ENCODE results near the gene RBMS2.

RBMS2 gene

DNA sequence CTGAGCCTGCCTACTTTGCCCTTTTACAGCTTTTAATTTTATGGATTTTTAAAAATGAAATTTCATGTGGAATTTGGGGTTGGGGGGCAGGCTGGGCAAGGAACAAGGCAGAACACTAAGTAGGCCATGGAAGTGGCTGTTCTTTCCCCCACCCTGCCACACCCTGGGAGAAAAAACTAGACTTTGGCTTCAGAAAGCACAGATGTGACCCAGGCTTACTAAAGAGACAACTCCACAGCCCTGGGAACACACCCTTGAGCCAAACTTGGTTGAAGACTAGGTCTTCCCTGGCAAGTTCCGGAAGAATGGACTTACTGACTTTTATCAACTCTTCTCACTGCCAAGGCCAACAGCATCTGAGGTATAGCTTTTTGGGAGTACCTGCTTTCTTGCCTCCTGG is 68.2 kb downstream of the RBMS2 start:
- FAIRE-seq: no peak

DNA sequence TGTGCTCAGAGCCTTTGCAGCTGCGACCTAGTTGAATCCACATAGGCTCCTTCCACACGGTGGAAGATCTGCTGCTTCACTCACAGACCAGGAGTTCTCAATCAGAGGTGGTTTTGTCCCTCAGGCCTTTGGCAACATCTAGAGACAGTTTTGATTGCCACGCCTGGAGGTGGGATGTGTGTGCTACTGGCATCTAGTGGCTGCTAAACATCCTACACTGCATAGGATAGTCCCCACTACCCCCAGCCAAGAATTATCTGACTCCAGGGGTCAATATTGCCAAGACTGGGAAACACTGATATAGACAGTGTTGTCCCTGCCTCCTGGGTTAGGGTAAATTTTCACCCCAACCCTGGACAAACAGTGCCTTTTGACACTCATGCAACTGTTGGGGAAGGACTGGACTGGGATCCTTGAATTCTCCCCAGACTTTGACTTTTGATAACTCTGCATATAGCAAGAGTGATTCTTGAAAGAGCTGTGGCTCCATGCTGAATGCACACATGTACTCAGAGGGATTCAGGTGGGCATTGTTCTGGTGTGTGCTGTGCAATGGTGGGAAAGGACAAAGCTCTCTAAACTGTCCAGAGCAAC is 68.7 kb downstream of the RBMS2 start:
- no peak for FAIRE-seq

GRCh38 chr12:56591126-56591525 is 69.5 kb downstream of the RBMS2 start:
- FAIRE-seq: no peak

DNA sequence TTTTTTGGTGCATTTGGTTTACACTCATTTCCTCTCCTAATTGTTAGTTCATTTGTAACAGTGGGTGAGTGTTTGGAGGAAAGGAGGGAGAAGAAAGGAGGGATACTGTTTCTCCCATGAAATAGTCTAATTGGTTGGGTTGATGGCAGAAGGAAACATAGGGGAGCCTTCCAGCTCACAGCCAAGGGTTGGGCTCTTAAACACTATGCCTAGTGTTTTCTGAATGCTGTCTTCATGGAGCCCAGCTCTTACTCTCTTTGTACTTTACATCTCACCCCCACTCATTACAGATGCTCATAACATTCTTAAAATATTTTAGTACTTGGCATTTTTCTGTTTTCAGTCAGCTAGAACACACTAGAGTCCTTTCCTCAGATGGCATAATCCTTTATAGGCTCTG is 70.3 kb downstream of the RBMS2 start:
- FAIRE-seq: no peak

- FAIRE-seq: no peak
These were observed 72.4 kb downstream of the RBMS2 start for GRCh38 chr12:56593909-56594621.

DNA sequence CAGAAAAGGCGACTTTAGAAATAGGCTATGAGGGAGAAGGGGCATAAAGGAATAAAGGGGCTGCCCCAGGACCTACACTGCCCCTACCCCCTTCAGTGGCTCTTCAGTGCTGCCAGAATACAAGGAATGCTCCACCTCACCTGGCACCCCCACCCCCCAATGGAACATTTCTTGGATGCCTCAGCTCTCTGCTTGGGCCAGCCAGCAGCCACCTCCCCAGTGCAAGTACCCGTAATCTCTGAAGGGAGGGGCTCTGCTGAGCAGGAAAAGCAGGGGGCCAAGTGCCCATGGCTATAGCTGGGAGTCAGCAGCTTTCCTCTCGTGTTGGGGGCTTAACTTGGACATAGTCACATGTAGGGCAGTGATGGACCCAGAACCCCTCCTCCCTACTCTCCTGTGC is 75.2 kb downstream of the RBMS2 start:
- no peak for FAIRE-seq

- no peak for FAIRE-seq
These were observed 77.4 kb downstream of the RBMS2 start for GRCh38 chr12:56599041-56599440.

DNA sequence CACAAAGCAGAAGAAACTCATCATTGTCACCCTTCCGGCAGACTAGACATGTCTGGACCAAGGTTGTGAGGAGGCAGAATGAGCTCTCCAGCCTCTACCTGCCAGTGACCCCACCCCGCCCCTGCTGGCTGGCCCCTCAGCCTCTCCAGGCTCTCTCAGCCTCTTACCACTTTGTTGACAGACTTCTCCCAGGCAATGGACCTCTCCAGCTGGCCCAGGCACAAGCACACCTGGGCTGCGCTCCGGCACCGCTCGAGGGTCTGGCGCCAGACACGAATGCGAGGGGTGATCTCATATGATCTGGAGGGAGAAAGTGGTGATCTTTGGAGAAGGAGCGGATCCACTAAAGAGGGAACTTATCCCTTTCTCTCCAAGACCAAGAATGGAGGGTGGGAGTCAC is 78.2 kb downstream of the RBMS2 start:
- FAIRE-seq: no peak

- FAIRE-seq: no peak
These were observed 79.1 kb downstream of the RBMS2 start for GRCh38 chr12:56600753-56601152.

- no peak for FAIRE-seq
These were observed 79.9 kb downstream of the RBMS2 start for GRCh38 chr12:56601503-56601902.

DNA sequence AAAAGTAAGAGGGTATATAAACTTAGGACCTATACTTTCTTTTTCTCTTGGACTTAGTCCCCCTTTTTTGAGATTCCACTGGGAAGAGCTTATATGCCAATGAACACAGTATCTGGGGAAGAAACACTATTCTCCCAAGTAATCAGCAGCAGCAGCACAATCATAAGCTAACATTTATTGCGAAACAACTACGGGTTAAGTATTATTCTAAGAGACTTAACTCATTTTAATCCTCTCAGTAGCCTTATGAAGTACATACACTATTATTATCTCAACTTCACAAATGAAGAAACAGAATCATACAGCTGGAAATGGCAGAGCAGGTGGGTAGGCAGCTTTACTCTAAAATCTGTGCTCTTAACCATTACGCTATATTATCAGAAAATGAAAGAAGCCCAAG is 80.6 kb downstream of the RBMS2 start:
- FAIRE-seq: no peak

GRCh38 chr12:56604355-56604754 is 82.7 kb downstream of the RBMS2 start:
- no peak for FAIRE-seq

DNA sequence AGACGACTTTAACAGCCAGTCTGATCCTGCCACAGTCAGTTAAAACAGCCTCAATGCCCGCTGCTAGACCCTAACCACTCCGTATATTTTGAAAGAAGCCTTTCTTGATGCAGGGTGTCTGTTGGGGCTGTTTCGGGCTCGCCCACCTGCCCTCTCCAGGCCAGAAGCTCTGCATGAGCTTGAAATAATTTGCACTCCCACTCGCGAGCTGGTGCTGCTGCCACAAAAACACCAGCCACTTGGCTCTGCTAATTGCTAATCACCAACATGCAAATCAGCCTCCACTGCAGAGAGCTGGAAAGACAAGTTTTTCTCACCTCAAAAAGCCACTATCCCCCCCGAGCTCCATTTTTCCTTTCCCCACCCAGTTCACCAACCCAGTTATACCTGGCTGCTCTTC is 93.0 kb downstream of the RBMS2 start:
- FAIRE-seq: no peak

- no peak for FAIRE-seq
These were observed 94.6 kb downstream of the RBMS2 start for GRCh38 chr12:56616244-56616643.

GRCh38 chr12:56616925-56617324 is 95.3 kb downstream of the RBMS2 start:
- FAIRE-seq: no peak

- FAIRE-seq: no peak
These were observed 100.9 kb downstream of the RBMS2 start for GRCh38 chr12:56622535-56622934.

- no peak for FAIRE-seq
These were observed 105.1 kb downstream of the RBMS2 start for GRCh38 chr12:56626701-56627100.

- FAIRE-seq: no peak
These were observed 107.2 kb downstream of the RBMS2 start for GRCh38 chr12:56628671-56629458.

DNA sequence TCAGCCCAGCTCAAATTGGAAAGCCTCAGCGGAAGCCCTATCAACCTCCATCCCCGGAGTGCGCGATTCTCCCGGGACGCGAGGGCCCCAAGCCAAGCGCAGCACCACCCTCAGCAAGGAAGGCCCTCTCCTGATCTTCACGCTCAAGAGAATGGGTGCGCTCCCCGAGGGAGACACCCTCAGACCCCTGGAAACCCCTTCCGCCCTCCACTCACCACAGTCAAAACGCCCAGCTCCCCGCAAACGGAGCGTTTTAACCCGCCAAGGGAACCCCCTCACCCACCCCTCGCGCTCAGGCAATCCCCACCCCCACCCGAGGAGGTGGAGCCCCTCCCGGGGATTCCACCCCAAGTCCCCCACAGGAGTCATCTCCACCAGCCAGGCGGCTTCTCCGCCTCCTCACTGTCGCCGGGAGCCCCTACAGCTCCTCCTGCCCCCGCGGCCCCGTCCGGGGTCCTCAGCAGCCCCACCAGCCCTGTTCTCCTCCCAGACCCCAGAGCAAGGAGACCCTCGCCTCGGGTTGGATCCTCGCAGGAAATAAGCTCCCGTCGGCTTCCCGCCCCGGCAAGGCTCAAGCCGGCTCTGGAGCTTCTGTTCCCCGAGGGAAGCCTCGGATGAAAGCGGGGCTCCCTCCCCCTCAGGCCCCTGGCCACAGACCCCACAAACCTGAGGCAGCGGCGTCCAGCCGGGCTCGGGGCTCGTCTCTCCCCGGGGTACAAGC is 108.0 kb downstream of the RBMS2 start:
- no peak for FAIRE-seq

DNA sequence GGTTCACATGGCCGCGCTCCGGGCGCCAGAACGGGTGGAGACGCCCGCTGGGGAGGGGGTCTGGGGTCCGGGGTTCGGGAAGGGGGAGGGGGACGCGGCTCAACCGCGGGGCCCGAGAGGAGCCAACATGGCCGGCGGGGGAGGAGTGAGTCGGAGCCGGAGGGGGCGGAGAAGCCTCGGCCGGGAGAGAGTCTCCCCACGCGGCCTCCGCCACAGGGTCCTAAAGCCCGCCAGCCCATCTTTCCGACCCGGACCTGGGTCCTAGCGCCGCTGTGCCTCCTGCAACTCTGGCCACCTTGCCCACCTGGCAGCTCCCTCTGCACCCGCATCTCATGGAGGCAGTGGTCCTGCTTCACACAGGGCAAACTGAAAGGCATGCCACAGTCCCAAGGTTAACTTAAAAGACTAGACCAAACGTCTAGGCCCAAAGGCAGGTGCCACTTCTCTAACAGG is 108.6 kb downstream of the RBMS2 start, which contains the start of gene BAZ2A:
BAZ2A (minus strand) TSS at position 147 of the 453 bp plus-strand sequence. CDS start 12,796 bp downstream, outside the sequence.
- no peak for FAIRE-seq

DNA sequence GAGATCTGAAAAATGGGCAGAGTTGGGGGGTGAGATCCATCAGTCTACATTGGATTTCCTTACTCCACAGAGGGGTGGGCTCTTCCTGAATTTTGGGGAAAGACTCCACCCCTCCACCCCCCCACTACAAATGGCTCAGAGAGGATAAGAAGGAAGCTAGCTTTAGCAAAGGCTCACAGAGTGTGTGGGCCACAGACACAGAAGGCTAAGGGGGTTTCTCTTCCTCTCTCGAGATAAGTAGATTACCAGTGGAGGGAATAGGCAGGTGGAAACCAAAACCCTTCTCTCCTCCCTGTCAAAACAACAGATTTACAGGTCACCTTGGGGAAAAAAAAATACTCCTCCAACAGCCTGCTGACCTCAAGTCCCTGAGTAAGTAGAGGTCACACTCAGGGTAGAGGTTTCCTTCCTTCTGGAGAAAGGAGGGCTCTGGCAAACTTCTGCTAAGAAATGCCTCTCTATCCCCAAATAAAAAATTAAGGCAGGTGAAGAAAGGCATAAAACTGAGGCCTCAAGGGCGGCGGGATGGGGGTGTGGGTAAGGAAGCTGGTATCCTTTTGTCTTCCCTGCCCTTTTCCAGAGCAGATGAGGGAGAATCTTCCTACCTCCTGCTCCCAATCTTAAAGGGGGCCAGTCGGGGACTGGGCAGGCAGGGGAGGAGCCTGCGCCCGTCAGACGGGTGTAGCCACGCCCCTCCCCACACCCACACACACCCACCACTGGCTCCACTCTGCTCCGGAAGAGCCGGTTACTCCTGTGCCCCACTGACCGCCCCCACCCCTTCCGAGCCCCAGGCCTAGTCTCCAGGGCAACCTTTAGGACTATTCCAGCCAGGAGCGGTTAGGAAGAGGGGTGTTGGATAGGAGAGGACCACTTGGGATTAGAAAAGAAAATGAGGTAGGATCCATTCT is 110.4 kb downstream of the RBMS2 start:
- no peak for FAIRE-seq

Data from islet of Langerhans (tissue), 1 donor.